GM12878 (cell line): ENCODE results near the gene IQGAP3. TPM values are rescaled to one million over a fixed set of nuclear protein-coding genes. Genes with fewer than 3 reads are reported as not detected.

ENCODE experiments used
- ATAC-seq: fragments of 200-7000 bp; cut with Tn5 transposase; 3 replicates; pipeline ENCODE4 v1.9.1; 2020; ENCODE audit warnings: mild to moderate bottlenecking, moderate library complexity
- BruUV-seq: library from RNA; stranded (reverse); fragments of 400-500 nt; replicated peaks from 2 replicates; lab custom pipeline; 2021; lab: Mats Ljungman, UMichigan
- CTCF ChIA-PET: fragments of 300-600 bp; sonication (Branson Sonifier 250); formaldehyde crosslinking; extraction: SDS; loops from one replicate; lab custom pipeline; 2021; ENCODE audit warnings: inconsistent platforms; lab: Yijun Ruan, JAX
- POLR2A ChIA-PET: fragments of 350-600 bp; formaldehyde crosslinking; extraction: SDS; loops from one replicate; lab custom pipeline; 2021; ENCODE audit warnings: inconsistent platforms; lab: Charles Lee
- RAD21 ChIA-PET: fragments of 300-600 bp; sonication (Branson Sonifier 250); formaldehyde crosslinking; loops from one replicate; lab custom pipeline; 2023; ENCODE audit warnings: antibody characterized with exemption; ENCODE audit not compliant: unreplicated experiment; lab: Charles Lee
- SMC1A ChIA-PET: fragments of 300-600 bp; sonication (Branson Sonifier 250); formaldehyde crosslinking; loops from one replicate; lab custom pipeline; 2023; ENCODE audit not compliant: unreplicated experiment, uncharacterized antibody; lab: Charles Lee
- DNase-seq: peaks from one replicate; pipeline ENCODE4 v3.0.0-alpha.2; 2011; ENCODE audit warnings: low read depth, low spot score
- FAIRE-seq: peaks from 3 replicates; lab custom pipeline; 2011; peaks lifted over from hg19 to GRCh38; lab: Jason Lieb, UNC
- H2AFZ ChIP-seq: 2 replicates; pipeline ENCODE4 v1.6.0; 2011; ENCODE audit warnings: low read depth, low read length, control low read depth; ENCODE audit not compliant: control insufficient read depth
- H3K27ac ChIP-seq: 2 replicates; pipeline ENCODE4 v1.5.1; 2011; ENCODE audit warnings: control low read depth; ENCODE audit not compliant: control insufficient read depth, insufficient read depth
- H3K27me3 ChIP-seq, 2 experiments: replicated peaks in 1 of 2; 2 replicates each; pipeline versions ENCODE4 v1.6.0 to v1.6.1; 2011; ENCODE audit warnings: low read length in 1 of 2; ENCODE audit not compliant: control insufficient read depth in 2 of 2, insufficient read depth in 2 of 2
- H3K36me3 ChIP-seq, 2 experiments: 2 replicates each; pipeline ENCODE4 v1.5.1; 2011; ENCODE audit warnings: low read length in 1 of 2; ENCODE audit not compliant: control insufficient read depth in 2 of 2, insufficient read depth in 2 of 2
- H3K4me1 ChIP-seq: 2 replicates; pipeline ENCODE4 v1.6.1; 2011; ENCODE audit warnings: mild to moderate bottlenecking, low read length, moderate library complexity, mixed read lengths; ENCODE audit not compliant: control insufficient read depth, insufficient read depth
- H3K4me2 ChIP-seq: 2 replicates; pipeline ENCODE4 v1.6.0; 2011; ENCODE audit warnings: control low read depth; ENCODE audit not compliant: control insufficient read depth, insufficient read depth
- H3K4me3 ChIP-seq: fragments of 200-600 bp; sonication (generic); 2 replicates; pipeline ENCODE4 v1.5.1; 2016
- H3K79me2 ChIP-seq: 2 replicates; pipeline ENCODE4 v1.6.0; 2011; ENCODE audit warnings: low read length; ENCODE audit not compliant: control insufficient read depth, insufficient read depth
- H3K9ac ChIP-seq: 2 replicates; pipeline ENCODE4 v1.8.0; 2011; ENCODE audit warnings: low read length, control low read depth, mixed read lengths; ENCODE audit not compliant: control insufficient read depth, insufficient read depth
- H3K9me3 ChIP-seq: replicated peaks from 3 replicates; pipeline ENCODE4 v1.5.1; 2011; ENCODE audit warnings: mild to moderate bottlenecking, low read length; ENCODE audit not compliant: control insufficient read depth, insufficient read depth
- H4K20me1 ChIP-seq: 2 replicates; pipeline ENCODE4 v1.6.0; 2011; ENCODE audit not compliant: control insufficient read depth, insufficient read depth
- BCLAF1 ChIP-seq: fragments of 450-650 bp; IDR thresholded peaks from 2 replicates; pipeline ENCODE4 v1.6.1; 2017; ENCODE audit warnings: antibody characterized with exemption, mild to moderate bottlenecking, moderate library complexity
- BRCA1 ChIP-seq: IDR thresholded peaks from 2 replicates; pipeline ENCODE4 v1.6.1; 2011; ENCODE audit warnings: low read depth, low read length, improper control_type of control experiment
- FOXK2 ChIP-seq: fragments of 450-650 bp; IDR thresholded peaks from 2 replicates; pipeline ENCODE4 v1.6.1; 2017; ENCODE audit warnings: mild to moderate bottlenecking, moderate library complexity
- NKRF ChIP-seq: fragments of 450-650 bp; conservative IDR thresholded peaks from 2 replicates; pipeline ENCODE4 v1.6.1; 2017; ENCODE audit warnings: mild to moderate bottlenecking, moderate library complexity
- NRF1 ChIP-seq: conservative IDR thresholded peaks from 2 replicates; pipeline ENCODE4 v1.6.1; 2011; ENCODE audit warnings: mild to moderate bottlenecking, low read depth, low read length, improper control_type of control experiment
- RELB ChIP-seq: fragments of 450-650 bp; IDR thresholded peaks from 2 replicates; pipeline ENCODE4 v1.6.1; 2017; ENCODE audit warnings: low read depth, mild to moderate bottlenecking, moderate library complexity
- SIN3A ChIP-seq: IDR thresholded peaks from 2 replicates; pipeline ENCODE4 v1.6.1; 2012; ENCODE audit warnings: low read depth, low read length, improper control_type of control experiment
- SMC3 ChIP-seq: IDR thresholded peaks from 2 replicates; pipeline ENCODE4 v1.6.1; 2011; ENCODE audit warnings: low read length, improper control_type of control experiment, borderline replicate concordance
- SPI1 ChIP-seq: IDR thresholded peaks from 2 replicates; pipeline ENCODE4 v1.6.1; 2011; ENCODE audit warnings: low read depth, mild to moderate bottlenecking, low read length, moderate library complexity, borderline replicate concordance; ENCODE audit not compliant: insufficient read depth
- TCF12 ChIP-seq: IDR thresholded peaks from 2 replicates; pipeline ENCODE4 v1.6.1; 2011; ENCODE audit warnings: low read depth, mild to moderate bottlenecking, low read length
- TCF3 ChIP-seq: IDR thresholded peaks from 2 replicates; pipeline ENCODE4 v1.6.1; 2012; ENCODE audit warnings: low read depth, mild to moderate bottlenecking, low read length, borderline replicate concordance; ENCODE audit not compliant: insufficient read depth
- ZBTB11 ChIP-seq: fragments of 450-650 bp; formaldehyde crosslinking; IDR thresholded peaks from 2 replicates; pipeline ENCODE4 v1.5.0; 2022; ENCODE audit warnings: mild to moderate bottlenecking, missing genetic modification characterization
- WGBS: methylation state at CpG from one replicate; pipeline ENCODE4 v1.1.6; 2016; ENCODE audit warnings: low lambda C conversion rate; ENCODE audit not compliant: insufficient replicate concordance, insufficient coverage; ENCODE audit errors: missing lambda C conversion rate; 5-methylcytosine and 5-hydroxymethylcytosine counted together
- in situ Hi-C: fragments of 300-500 bp; cut with MboI; formaldehyde crosslinking; loops from 9 replicates; pipeline ENCODE4 v1.14.3; 2018; ENCODE audit warnings: mixed read lengths
- intact Hi-C: fragments of 100-400 bp; cut with micrococcal nuclease; formaldehyde crosslinking; loops from one replicate; pipeline ENCODE4 v1.14.2; 2022; ENCODE audit not compliant: unreplicated experiment
- polyA plus RNA-seq, 11 experiments: library from polyadenylated mRNA; depleted of rRNA in 4 of 11; unstranded in 6 of 11; stranded (reverse) in 5 of 11; fragments of >200 nt; fragmentation: Nextera tagmentation in 4 of 11; fragmentation: Illumina TruSeq in 1 of 11; extraction: Ambion mirVana in 4 of 11; extraction: Trizol in 1 of 11; gene quantifications; 1 replicate in 1 of 11; 2 replicates in 10 of 11; pipeline versions ENCODE4 v1.2.1 to v1.2.3, GENCODE V29; 2011 to 2016; ENCODE audit warnings: inconsistent platforms in 2 of 11, missing spikeins in 2 of 11, low read depth in 1 of 11
- total RNA-seq, 4 experiments: library from RNA; depleted of rRNA in 3 of 4; stranded (reverse); fragments of >200 nt in 3 of 4; fragmentation: Illumina TruSeq in 1 of 4; extraction: Trizol in 1 of 4; gene quantifications; 2 replicates each; pipeline versions ENCODE4 v1.2.1 to v1.2.3, GENCODE V29; 2013 to 2021

IQGAP3 gene
- total and polyA plus RNA-seq, 10 of the 15 experiments (the other 5 are each of a cell fraction or from before 2014, with no cell fraction given), result 1.1 to 10.7 (median 7.9) TPM

GRCh38 chr1:156499194-156499841 is 73.0 kb downstream of the IQGAP3 start:
- Histone ChIP-seq H3K9me3 (no peaks in the 10 kb centered on the region), H4K20me1 (no peaks in the 10 kb centered on the region), H3K4me2 (peak overlapping the region; percentile 94), H2AFZ (no peak overlapping the region), H3K9ac (peak overlapping the region; percentile 78), H3K4me3 (peak overlapping the region; percentile 92), H3K27me3 (no peaks in the 10 kb centered on the region), H3K27ac (peak overlapping the region; percentile 97), H3K36me3 (peaks cover 2 to 4% of the 10 kb centered on the region in 2 experiments; a peak in 2 of 4 replicates), H3K79me2 (peaks cover 66% of the 10 kb centered on the region), H3K4me1 (peaks cover 57% of the 10 kb centered on the region)
- ChIA-PET POLR2A (interaction anchor here (1.0 to 23.9 kb wide), 6 partner anchors 4 to 248 kb away, joined by 3 to 630 read pairs (median 6); partner anchors contain the start of genes MEF2D and NAXE), SMC1A (interaction anchor here (0.5 to 21.2 kb wide), 7 partner anchors 3 to 102 kb away, joined by 3 to 460 read pairs (median 4); partner anchors contain the start of genes GPATCH4 and MEF2D), RAD21 (interaction anchor here (1.5 to 4.0 kb wide), 6 partner anchors 9 to 54 kb away, joined by 4 to 41 read pairs (median 18); no protein-coding TSS in a partner anchor), CTCF (interaction anchor here (1.0 to 10.0 kb wide), 6 partner anchors 9 to 42 kb away, joined by 3 to 175 read pairs (median 8); no protein-coding TSS in a partner anchor)
- DNase-seq (no peak), FAIRE-seq (no peak), ATAC-seq (no peak)
- intact Hi-C loops, result loop anchor here (2.0 kb wide), 1 partner anchor 19 kb away; no protein-coding TSS in a partner anchor
- in situ Hi-C loops, result no loop called here
- no TSS peak for BruUV-seq
- WGBS, result under 1% methylated on average over 14 of the region's 14 CpGs
- peak; percentile 47; the same call in 1 of the 2 replicates for TF ChIP-seq SIN3A
- TF ChIP-seq ZBTB11 (CRISPR knock-in tag), result no peak
- TF ChIP-seq NKRF, result no peak
- TF ChIP-seq BRCA1, result no peak
- no peak for TF ChIP-seq BCLAF1
- TF ChIP-seq TCF12, result peak; percentile 69
- TF ChIP-seq RELB, result no peak
- peak; percentile 41; the same call in 1 of the 2 replicates for TF ChIP-seq TCF3
- no peak for TF ChIP-seq FOXK2
- TF ChIP-seq SMC3, result no peak
- TF ChIP-seq NRF1, result no peak
- no peak for TF ChIP-seq SPI1
